Calu3 (cell line): Measurements from ENCODE around the gene GLS. TPM values are rescaled to one million over a fixed set of nuclear protein-coding genes. Genes with fewer than 3 reads are reported as not detected.
A peak's percentile ranks its signal among the peaks of the same experiment; 100 is the strongest.

Experiments used
- BruUV-seq: library from RNA; stranded (reverse); fragments of 400-500 nt; replicated peaks from 2 replicates; lab custom pipeline; 2021; lab: Mats Ljungman, UMichigan
- CTCF ChIA-PET: fragments of 300-600 bp; sonication (Branson Sonifier 250); formaldehyde crosslinking; loops from one replicate; lab custom pipeline; 2022; ENCODE audit warnings: antibody characterized with exemption; lab: Charles Lee
- DNase-seq: peaks from one replicate; pipeline ENCODE4 v3.0.0; 2022
- H3K27ac Mint-ChIP-seq: one replicate; pipeline ENCODE4 v1.8.0; 2022; ENCODE audit warnings: mixed read lengths; ENCODE audit not compliant: unreplicated experiment
- H3K27me3 Mint-ChIP-seq: one replicate; pipeline ENCODE4 v1.8.0; 2022; ENCODE audit warnings: mixed read lengths; ENCODE audit not compliant: unreplicated experiment
- H3K36me3 Mint-ChIP-seq: one replicate; pipeline ENCODE4 v1.8.0; 2022; ENCODE audit warnings: mild to moderate bottlenecking, moderate library complexity, mixed read lengths; ENCODE audit not compliant: insufficient read depth, unreplicated experiment
- H3K4me1 Mint-ChIP-seq: one replicate; pipeline ENCODE4 v1.8.0; 2022; ENCODE audit warnings: mild to moderate bottlenecking, low read depth, mixed read lengths; ENCODE audit not compliant: unreplicated experiment
- H3K4me3 Mint-ChIP-seq: one replicate; pipeline ENCODE4 v1.8.0; 2022; ENCODE audit warnings: mild to moderate bottlenecking, low read depth, moderate library complexity, mixed read lengths; ENCODE audit not compliant: unreplicated experiment
- H3K9me3 Mint-ChIP-seq: one replicate; pipeline ENCODE4 v1.8.0; 2022; ENCODE audit warnings: low read depth, mixed read lengths; ENCODE audit not compliant: unreplicated experiment
- CTCF ChIP-seq: fragments of 200-600 bp; IDR thresholded peaks from one replicate; pipeline ENCODE4 v1.8.0; 2022; ENCODE audit warnings: antibody characterized with exemption; ENCODE audit not compliant: unreplicated experiment
- intact Hi-C: fragments of 100-400 bp; cut with micrococcal nuclease; formaldehyde crosslinking; loops from one replicate; pipeline ENCODE4 v1.10.0; 2022; ENCODE audit not compliant: unreplicated experiment
- total RNA-seq: library from RNA; stranded (reverse); gene quantifications from 2 replicates; pipeline ENCODE4 v1.2.3, GENCODE V29; 2022

Gene GLS
- total RNA-seq, 1 experiment from 2014 or later = 115 TPM

- Mint-ChIP-seq H3K36me3 (peaks cover 8% of the 10 kb centered on the region), H3K4me3 (peak overlapping the region; percentile 25), H3K9me3 (no peaks in the 10 kb centered on the region), H3K4me1 (peaks cover 8% of the 10 kb centered on the region), H3K27me3 (no peaks in the 10 kb centered on the region), H3K27ac (no peak overlapping the region)
- no TSS peak for BruUV-seq
- DNase-seq = peak; percentile 43
- no peak for TF ChIP-seq CTCF
- CTCF ChIA-PET = interaction anchor here (0.8 to 1.6 kb wide), 8 partner anchors 10 to 168 kb away, joined by 3 to 7 read pairs (median 4); no protein-coding TSS in a partner anchor
- intact Hi-C loops = loop anchor here (2.0 to 5.0 kb wide), 3 partner anchors 65 to 160 kb away; partner anchors contain the start of gene GLS
Measured at GRCh38 chr2:190947711-190948251, 67.2 kb downstream of the GLS start.

- Mint-ChIP-seq H3K4me1 (peaks cover 8% of the 10 kb centered on the region), H3K27ac (no peak overlapping the region), H3K9me3 (no peaks in the 10 kb centered on the region), H3K36me3 (peaks cover 8% of the 10 kb centered on the region), H3K4me3 (no peak overlapping the region), H3K27me3 (no peaks in the 10 kb centered on the region)
- no peak for TF ChIP-seq CTCF
- DNase-seq = peak; percentile 44
- BruUV-seq = no TSS peak
- CTCF ChIA-PET = interaction anchor here (1.2 kb wide), 1 partner anchor 144 kb away, joined by 3 read pairs; no protein-coding TSS in a partner anchor
- intact Hi-C loops = loop anchor here (5.0 kb wide), 2 partner anchors 66 to 161 kb away; partner anchors contain the start of gene GLS
Measured at GRCh38 chr2:190948671-190949070, 68.0 kb downstream of the GLS start.

- Mint-ChIP-seq H3K36me3 (peaks cover 8% of the 10 kb centered on the region), H3K4me1 (peaks cover 8% of the 10 kb centered on the region), H3K27ac (no peak overlapping the region), H3K4me3 (no peak overlapping the region), H3K27me3 (no peaks in the 10 kb centered on the region), H3K9me3 (no peaks in the 10 kb centered on the region)
- intact Hi-C loops = no loop called here
- no TSS peak for BruUV-seq
- CTCF ChIA-PET = no interaction called here
- no peak for TF ChIP-seq CTCF
- no peak for DNase-seq
Measured at GRCh38 chr2:190950566-190950991, 70.0 kb downstream of the GLS start.

GRCh38 chr2:190953257-190953656 lies 72.6 kb downstream of the GLS start:
- no peaks in the 10 kb centered on the region for H3K27me3 Mint-ChIP-seq
- no peak overlapping the region for H3K27ac Mint-ChIP-seq
- no peaks in the 10 kb centered on the region for H3K4me1 Mint-ChIP-seq
- CTCF ChIA-PET = no interaction called here
- intact Hi-C loops = no loop called here
- BruUV-seq = no TSS peak
- H3K36me3 Mint-ChIP-seq = peaks cover 22% of the 10 kb centered on the region
- H3K9me3 Mint-ChIP-seq = no peaks in the 10 kb centered on the region
- TF ChIP-seq CTCF = no peak
- DNase-seq = no peak
- no peak overlapping the region for H3K4me3 Mint-ChIP-seq
